GM23338 (cell line): Measurements from ENCODE around the gene UBE2E2. TPM values are rescaled to one million over a fixed set of nuclear protein-coding genes. Genes with fewer than 3 reads are reported as not detected.
"Not testable (repeated sequence)": the region's sequence is repeated elsewhere in the genome, so short reads cannot be mapped to it uniquely, and the experiment has no call there.

Experiments
- ATAC-seq: fragments of 200-7000 bp; cut with Tn5 transposase; 3 replicates; pipeline ENCODE4 v1.9.1; 2020
- DNase-seq: peaks from one replicate; pipeline ENCODE4 v3.0.0-alpha.2; 2015; ENCODE audit warnings: low spot score
- H2AFZ ChIP-seq: fragments of 200-600 bp; sonication (generic); 2 replicates; pipeline ENCODE4 v1.8.0; 2016; ENCODE audit warnings: antibody characterized with exemption, mild to moderate bottlenecking, moderate library complexity
- H3F3A ChIP-seq: fragments of 200-600 bp; sonication (generic); replicated peaks from 2 replicates; pipeline ENCODE4 v1.8.0; 2017; ENCODE audit warnings: antibody characterized with exemption, mixed run types, low read depth
- H3K27ac ChIP-seq: fragments of 200-600 bp; sonication (generic); 2 replicates; pipeline ENCODE4 v1.6.1; 2016; ENCODE audit warnings: low read depth
- H3K27me3 ChIP-seq: fragments of 200-600 bp; sonication (generic); 2 replicates; pipeline ENCODE4 v1.8.0; 2016; ENCODE audit warnings: mild to moderate bottlenecking, mixed run types, moderate library complexity; ENCODE audit not compliant: insufficient read depth
- H3K36me3 ChIP-seq: fragments of 200-600 bp; sonication (generic); 2 replicates; pipeline ENCODE4 v1.8.0; 2016; ENCODE audit warnings: mild to moderate bottlenecking; ENCODE audit not compliant: insufficient read depth
- H3K4me1 ChIP-seq: fragments of 200-600 bp; sonication (generic); 2 replicates; pipeline ENCODE4 v1.8.0; 2016; ENCODE audit warnings: mild to moderate bottlenecking, moderate library complexity; ENCODE audit not compliant: insufficient read depth
- H3K4me2 ChIP-seq: fragments of 200-600 bp; sonication (generic); 2 replicates; pipeline ENCODE4 v1.7.1; 2017; ENCODE audit warnings: mixed run types
- H3K4me3 ChIP-seq: fragments of 200-600 bp; sonication (generic); 2 replicates; pipeline ENCODE4 v1.6.1; 2016; ENCODE audit warnings: mixed run types
- H3K79me2 ChIP-seq: fragments of 200-600 bp; sonication (generic); replicated peaks from 2 replicates; pipeline ENCODE4 v1.8.0; 2017; ENCODE audit warnings: mild to moderate bottlenecking; ENCODE audit not compliant: insufficient read depth
- H3K9me2 ChIP-seq: fragments of 200-600 bp; sonication (generic); 2 replicates; pipeline ENCODE4 v1.8.0; 2017; ENCODE audit not compliant: insufficient read depth
- H4K20me1 ChIP-seq: fragments of 200-600 bp; sonication (generic); replicated peaks from 2 replicates; pipeline ENCODE4 v1.8.0; 2017; ENCODE audit warnings: mild to moderate bottlenecking; ENCODE audit not compliant: insufficient read depth
- H3K27ac Mint-ChIP-seq: 2 replicates; pipeline ENCODE4 v1.8.0; 2020; ENCODE audit warnings: inconsistent platforms, mild to moderate bottlenecking, moderate library complexity, mixed read lengths
- H3K27me3 Mint-ChIP-seq: 3 replicates; pipeline ENCODE4 v1.8.0; 2022; ENCODE audit warnings: low read depth, mild to moderate bottlenecking, moderate library complexity, mixed read lengths, inconsistent platforms; ENCODE audit not compliant: insufficient read depth, poor library complexity
- H3K36me3 Mint-ChIP-seq: 3 replicates; pipeline ENCODE4 v1.8.0; 2021; ENCODE audit warnings: low read depth, mild to moderate bottlenecking, inconsistent platforms, moderate library complexity, mixed read lengths
- H3K4me1 Mint-ChIP-seq: 3 replicates; pipeline ENCODE4 v1.8.0; 2020; ENCODE audit warnings: mild to moderate bottlenecking, inconsistent platforms, mixed read lengths
- H3K4me3 Mint-ChIP-seq: 3 replicates; pipeline ENCODE4 v1.8.0; 2021; ENCODE audit warnings: moderate library complexity, mild to moderate bottlenecking, inconsistent platforms, mixed read lengths
- H3K9me3 Mint-ChIP-seq: 3 replicates; pipeline ENCODE4 v1.8.0; 2020; ENCODE audit warnings: moderate library complexity, mild to moderate bottlenecking, inconsistent platforms, mixed read lengths
- CREB1 ChIP-seq: fragments of 250-450 bp; sonication (Bioruptor Pico); IDR thresholded peaks from 2 replicates; pipeline ENCODE4 v1.5.0; 2020; ENCODE audit warnings: low read depth, mild to moderate bottlenecking, moderate library complexity
- JUNB ChIP-seq: IDR thresholded peaks from one replicate; pipeline ENCODE4 v1.6.1; 2016; ENCODE audit warnings: antibody characterized with exemption; ENCODE audit not compliant: unreplicated experiment
- NANOG ChIP-seq: IDR thresholded peaks from 2 replicates; pipeline ENCODE4 v1.6.1; 2016; ENCODE audit warnings: antibody characterized with exemption, borderline replicate concordance
- POLR2AphosphoS5 ChIP-seq: IDR thresholded peaks from 2 replicates; pipeline ENCODE4 v1.6.1; 2016; ENCODE audit warnings: antibody characterized with exemption, low read depth
- ZNF114 ChIP-seq: fragments of 250-450 bp; sonication (Bioruptor Pico); IDR thresholded peaks from 2 replicates; pipeline ENCODE4 v1.5.0; 2020; ENCODE audit warnings: mild to moderate bottlenecking, moderate library complexity
- polyA plus RNA-seq: library from polyadenylated mRNA; unstranded; fragments of >200 nt; fragmentation: Nextera tagmentation; extraction: Ambion mirVana; gene quantifications from 2 replicates; pipeline ENCODE4 v1.2.1, GENCODE V29; 2016
- total RNA-seq: library from RNA; depleted of rRNA; stranded (reverse); fragments of >200 nt; shearing (Covaris generic); gene quantifications from 2 replicates; pipeline ENCODE4 v1.2.3, GENCODE V29; 2014
- TF ChIP-seq, protein P1 (sequence below): fragments of 250-450 bp; sonication (Bioruptor Pico); IDR thresholded peaks from 2 replicates; pipeline ENCODE4 v1.5.0; 2020; ENCODE audit warnings: mild to moderate bottlenecking, moderate library complexity

Gene UBE2E2
- total and polyA plus RNA-seq, 2 experiments from 2014 or later: 86.9 to 169 TPM

DNA sequence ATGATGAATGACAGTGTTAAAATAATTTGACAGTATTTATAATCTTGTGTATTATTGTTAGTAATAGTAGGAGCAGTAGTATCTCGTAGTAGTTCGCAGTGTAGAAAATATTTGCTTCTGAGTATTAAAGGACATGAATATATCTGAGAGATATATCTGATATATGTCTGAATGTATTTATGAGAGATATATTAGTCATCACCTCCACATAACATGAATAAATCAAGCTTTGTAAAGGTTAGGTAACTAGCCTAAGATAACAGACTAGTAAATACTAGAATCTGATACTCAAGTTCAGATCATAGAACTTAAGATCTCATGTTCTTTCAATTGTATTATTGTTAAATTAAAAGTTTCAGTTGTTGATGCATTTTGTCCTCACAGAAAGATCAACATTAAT, 130.5 kb downstream of the UBE2E2 start (continued):
- TF ChIP-seq, protein P1, sequence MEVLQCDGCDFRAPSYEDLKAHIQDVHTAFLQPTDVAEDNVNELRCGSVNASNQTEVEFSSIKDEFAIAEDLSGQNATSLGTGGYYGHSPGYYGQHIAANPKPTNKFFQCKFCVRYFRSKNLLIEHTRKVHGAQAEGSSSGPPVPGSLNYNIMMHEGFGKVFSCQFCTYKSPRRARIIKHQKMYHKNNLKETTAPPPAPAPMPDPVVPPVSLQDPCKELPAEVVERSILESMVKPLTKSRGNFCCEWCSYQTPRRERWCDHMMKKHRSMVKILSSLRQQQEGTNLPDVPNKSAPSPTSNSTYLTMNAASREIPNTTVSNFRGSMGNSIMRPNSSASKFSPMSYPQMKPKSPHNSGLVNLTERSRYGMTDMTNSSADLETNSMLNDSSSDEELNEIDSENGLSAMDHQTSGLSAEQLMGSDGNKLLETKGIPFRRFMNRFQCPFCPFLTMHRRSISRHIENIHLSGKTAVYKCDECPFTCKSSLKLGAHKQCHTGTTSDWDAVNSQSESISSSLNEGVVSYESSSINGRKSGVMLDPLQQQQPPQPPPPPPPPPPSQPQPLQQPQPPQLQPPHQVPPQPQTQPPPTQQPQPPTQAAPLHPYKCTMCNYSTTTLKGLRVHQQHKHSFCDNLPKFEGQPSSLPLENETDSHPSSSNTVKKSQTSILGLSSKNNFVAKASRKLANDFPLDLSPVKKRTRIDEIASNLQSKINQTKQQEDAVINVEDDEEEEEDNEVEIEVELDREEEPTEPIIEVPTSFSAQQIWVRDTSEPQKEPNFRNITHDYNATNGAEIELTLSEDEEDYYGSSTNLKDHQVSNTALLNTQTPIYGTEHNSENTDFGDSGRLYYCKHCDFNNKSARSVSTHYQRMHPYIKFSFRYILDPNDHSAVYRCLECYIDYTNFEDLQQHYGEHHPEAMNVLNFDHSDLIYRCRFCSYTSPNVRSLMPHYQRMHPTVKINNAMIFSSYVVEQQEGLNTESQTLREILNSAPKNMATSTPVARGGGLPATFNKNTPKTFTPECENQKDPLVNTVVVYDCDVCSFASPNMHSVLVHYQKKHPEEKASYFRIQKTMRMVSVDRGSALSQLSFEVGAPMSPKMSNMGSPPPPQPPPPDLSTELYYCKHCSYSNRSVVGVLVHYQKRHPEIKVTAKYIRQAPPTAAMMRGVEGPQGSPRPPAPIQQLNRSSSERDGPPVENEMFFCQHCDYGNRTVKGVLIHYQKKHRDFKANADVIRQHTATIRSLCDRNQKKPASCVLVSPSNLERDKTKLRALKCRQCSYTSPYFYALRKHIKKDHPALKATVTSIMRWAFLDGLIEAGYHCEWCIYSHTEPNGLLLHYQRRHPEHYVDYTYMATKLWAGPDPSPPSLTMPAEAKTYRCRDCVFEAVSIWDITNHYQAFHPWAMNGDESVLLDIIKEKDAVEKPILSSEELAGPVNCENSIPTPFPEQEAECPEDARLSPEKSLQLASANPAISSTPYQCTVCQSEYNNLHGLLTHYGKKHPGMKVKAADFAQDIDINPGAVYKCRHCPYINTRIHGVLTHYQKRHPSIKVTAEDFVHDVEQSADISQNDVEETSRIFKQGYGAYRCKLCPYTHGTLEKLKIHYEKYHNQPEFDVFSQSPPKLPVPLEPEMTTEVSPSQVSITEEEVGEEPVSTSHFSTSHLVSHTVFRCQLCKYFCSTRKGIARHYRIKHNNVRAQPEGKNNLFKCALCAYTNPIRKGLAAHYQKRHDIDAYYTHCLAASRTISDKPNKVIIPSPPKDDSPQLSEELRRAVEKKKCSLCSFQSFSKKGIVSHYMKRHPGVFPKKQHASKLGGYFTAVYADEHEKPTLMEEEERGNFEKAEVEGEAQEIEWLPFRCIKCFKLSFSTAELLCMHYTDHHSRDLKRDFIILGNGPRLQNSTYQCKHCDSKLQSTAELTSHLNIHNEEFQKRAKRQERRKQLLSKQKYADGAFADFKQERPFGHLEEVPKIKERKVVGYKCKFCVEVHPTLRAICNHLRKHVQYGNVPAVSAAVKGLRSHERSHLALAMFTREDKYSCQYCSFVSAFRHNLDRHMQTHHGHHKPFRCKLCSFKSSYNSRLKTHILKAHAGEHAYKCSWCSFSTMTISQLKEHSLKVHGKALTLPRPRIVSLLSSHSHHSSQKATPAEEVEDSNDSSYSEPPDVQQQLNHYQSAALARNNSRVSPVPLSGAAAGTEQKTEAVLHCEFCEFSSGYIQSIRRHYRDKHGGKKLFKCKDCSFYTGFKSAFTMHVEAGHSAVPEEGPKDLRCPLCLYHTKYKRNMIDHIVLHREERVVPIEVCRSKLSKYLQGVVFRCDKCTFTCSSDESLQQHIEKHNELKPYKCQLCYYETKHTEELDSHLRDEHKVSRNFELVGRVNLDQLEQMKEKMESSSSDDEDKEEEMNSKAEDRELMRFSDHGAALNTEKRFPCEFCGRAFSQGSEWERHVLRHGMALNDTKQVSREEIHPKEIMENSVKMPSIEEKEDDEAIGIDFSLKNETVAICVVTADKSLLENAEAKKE (CRISPR knock-in tag): no peak
- no peak for TF ChIP-seq CREB1 (CRISPR knock-in tag)
- no peak for TF ChIP-seq JUNB
- TF ChIP-seq NANOG: no peak
- no peak for TF ChIP-seq ZNF114 (CRISPR knock-in tag)
- TF ChIP-seq POLR2AphosphoS5: no peak

GRCh38 chr3:23336853-23337252, 133.7 kb downstream of the UBE2E2 start:
- peaks cover 17% of the 10 kb centered on the region for H3K79me2 ChIP-seq
- H3F3A ChIP-seq, H4K20me1 ChIP-seq, H3K4me2 ChIP-seq, H3K27me3 Mint-ChIP-seq, H3K27me3 ChIP-seq, H3K9me3 Mint-ChIP-seq, H2AFZ ChIP-seq, H3K9me2 ChIP-seq, H3K27ac Mint-ChIP-seq, H3K27ac ChIP-seq, DNase-seq, H3K4me3 Mint-ChIP-seq, H3K36me3 ChIP-seq, ATAC-seq, H3K36me3 Mint-ChIP-seq, H3K4me3 ChIP-seq: not testable (repeated sequence)
- H3K4me1 Mint-ChIP-seq: peaks cover 17% of the 10 kb centered on the region
- H3K4me1 ChIP-seq: peaks cover 18% of the 10 kb centered on the region; the same call in 1 of the 2 replicates
